ENCODE measurements around the gene BFSP2.

DNA sequence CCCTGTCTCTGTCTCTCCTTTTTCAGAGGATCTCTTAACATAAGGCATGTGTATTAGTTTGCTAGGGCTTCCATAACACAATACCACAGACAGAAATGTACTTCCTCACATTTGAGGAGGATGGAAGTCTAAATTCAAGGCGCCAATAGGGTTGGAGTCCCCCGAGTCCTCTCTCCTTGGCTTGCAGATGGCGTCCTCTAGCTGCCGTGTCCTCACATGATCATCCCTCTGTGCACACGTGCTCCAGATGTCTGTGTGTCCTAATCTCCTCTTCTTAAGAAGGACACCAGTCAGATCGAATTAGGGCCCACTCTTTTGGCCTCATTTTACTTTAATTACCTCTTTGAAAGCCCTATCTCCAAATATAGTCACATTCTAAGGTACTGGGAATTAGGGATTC is 23.0 kb upstream of the BFSP2 start:
- TF ChIP-seq POLR2A (IDR thresholded peaks at IDR 0.05) = no peak
- TF ChIP-seq, protein P1, sequence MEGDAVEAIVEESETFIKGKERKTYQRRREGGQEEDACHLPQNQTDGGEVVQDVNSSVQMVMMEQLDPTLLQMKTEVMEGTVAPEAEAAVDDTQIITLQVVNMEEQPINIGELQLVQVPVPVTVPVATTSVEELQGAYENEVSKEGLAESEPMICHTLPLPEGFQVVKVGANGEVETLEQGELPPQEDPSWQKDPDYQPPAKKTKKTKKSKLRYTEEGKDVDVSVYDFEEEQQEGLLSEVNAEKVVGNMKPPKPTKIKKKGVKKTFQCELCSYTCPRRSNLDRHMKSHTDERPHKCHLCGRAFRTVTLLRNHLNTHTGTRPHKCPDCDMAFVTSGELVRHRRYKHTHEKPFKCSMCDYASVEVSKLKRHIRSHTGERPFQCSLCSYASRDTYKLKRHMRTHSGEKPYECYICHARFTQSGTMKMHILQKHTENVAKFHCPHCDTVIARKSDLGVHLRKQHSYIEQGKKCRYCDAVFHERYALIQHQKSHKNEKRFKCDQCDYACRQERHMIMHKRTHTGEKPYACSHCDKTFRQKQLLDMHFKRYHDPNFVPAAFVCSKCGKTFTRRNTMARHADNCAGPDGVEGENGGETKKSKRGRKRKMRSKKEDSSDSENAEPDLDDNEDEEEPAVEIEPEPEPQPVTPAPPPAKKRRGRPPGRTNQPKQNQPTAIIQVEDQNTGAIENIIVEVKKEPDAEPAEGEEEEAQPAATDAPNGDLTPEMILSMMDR (IDR thresholded peaks at IDR 0.05) = no peak
